HepG2 (cell line): Measurements from ENCODE around the gene PDLIM5. TPM values are rescaled to one million over a fixed set of nuclear protein-coding genes. Genes with fewer than 3 reads are reported as not detected.

Experiments
- ARNTL ChIP-seq: sonication (generic); formaldehyde crosslinking; IDR thresholded peaks from 2 replicates; pipeline ENCODE4 v1.4.0; 2020; ENCODE audit warnings: mild to moderate bottlenecking, missing genetic modification reagents
- ASH2L ChIP-seq: fragments of 300-600, 200-600 bp; sonication (generic); IDR thresholded peaks from 2 replicates; pipeline ENCODE4 v1.7.0; 2017; ENCODE audit warnings: low read depth, mild to moderate bottlenecking, moderate library complexity, mixed read lengths, low read length; ENCODE audit not compliant: insufficient read length
- KLF12 ChIP-seq: sonication (generic); formaldehyde crosslinking; IDR thresholded peaks from 2 replicates; pipeline ENCODE4 v1.4.0; 2020; ENCODE audit warnings: missing genetic modification reagents, borderline replicate concordance
- MAZ ChIP-seq, 2 experiments: sonication (generic) in 1 of 2; formaldehyde crosslinking in 1 of 2; IDR thresholded peaks; 2 replicates each; pipeline versions ENCODE4 v1.5.0 to v1.6.1; 2012 to 2020; ENCODE audit warnings: low read depth in 2 of 2, mild to moderate bottlenecking in 2 of 2, borderline replicate concordance in 1 of 2, improper control_type of control experiment in 1 of 2, low read length in 1 of 2, missing genetic modification reagents in 1 of 2, moderate library complexity in 1 of 2
- NFKB2 ChIP-seq: sonication (generic); formaldehyde crosslinking; IDR thresholded peaks from 2 replicates; pipeline ENCODE4 v1.4.0; 2020; ENCODE audit warnings: missing genetic modification reagents, borderline replicate concordance
- RARG ChIP-seq: sonication (generic); formaldehyde crosslinking; IDR thresholded peaks from 2 replicates; pipeline ENCODE4 v1.4.0; 2020; ENCODE audit warnings: low read depth, mild to moderate bottlenecking, missing genetic modification reagents
- REL ChIP-seq: sonication (generic); formaldehyde crosslinking; conservative IDR thresholded peaks from 2 replicates; pipeline ENCODE4 v1.8.0; 2022; ENCODE audit warnings: mild to moderate bottlenecking, missing genetic modification reagents, moderate library complexity
- SP5 ChIP-seq: IDR thresholded peaks from 2 replicates; pipeline ENCODE4 v1.6.1; 2016; ENCODE audit warnings: low read depth, borderline replicate concordance
- TRIM24 ChIP-seq: sonication (generic); formaldehyde crosslinking; IDR thresholded peaks from 2 replicates; pipeline ENCODE4 v1.8.0; 2022; ENCODE audit warnings: mild to moderate bottlenecking, missing genetic modification reagents
- ZNF12 ChIP-seq: sonication (generic); formaldehyde crosslinking; IDR thresholded peaks from 2 replicates; pipeline ENCODE4 v1.5.0; 2020; ENCODE audit warnings: missing genetic modification reagents
- ZNF407 ChIP-seq: sonication (generic); formaldehyde crosslinking; IDR thresholded peaks from one replicate; pipeline ENCODE4 v1.5.1; 2020; ENCODE audit warnings: mild to moderate bottlenecking, missing genetic modification reagents; ENCODE audit errors: not compliant biosample characterization
- ZSCAN12 ChIP-seq: sonication (generic); formaldehyde crosslinking; IDR thresholded peaks from 2 replicates; pipeline ENCODE4 v1.9.0; 2021; ENCODE audit warnings: mild to moderate bottlenecking, missing genetic modification reagents
- polyA plus RNA-seq, 8 experiments: library from polyadenylated mRNA; depleted of rRNA in 3 of 8; stranded (reverse) in 7 of 8; unstranded in 1 of 8; fragments of >200 nt; fragmentation: Illumina TruSeq in 4 of 8; extraction: Trizol in 4 of 8; gene quantifications; 2 replicates each; pipeline versions ENCODE4 v1.2.1 to v1.2.3, GENCODE V29; 2011 to 2016; ENCODE audit warnings: low read depth in 4 of 8, missing spikeins in 1 of 8, mixed read lengths in 1 of 8; ENCODE audit not compliant: insufficient read depth in 1 of 8
- total RNA-seq, 5 experiments: library from RNA; depleted of rRNA; stranded (reverse); fragments of >200 nt; fragmentation: Illumina TruSeq; extraction: Trizol; gene quantifications; 2 replicates each; pipeline ENCODE4 v1.2.3, GENCODE V29; 2016; ENCODE audit warnings: low read depth in 1 of 5
- TF ChIP-seq, protein P1 (sequence below): IDR thresholded peaks from 2 replicates; pipeline ENCODE4 v1.6.1; 2016; ENCODE audit warnings: low read depth, missing genetic modification reagents, missing compliant biosample characterization

Gene PDLIM5
- total and polyA plus RNA-seq, 2 of the 13 experiments (the other 11 are each of a cell fraction or from before 2014, with no cell fraction given), result 52.8 to 119 TPM

DNA sequence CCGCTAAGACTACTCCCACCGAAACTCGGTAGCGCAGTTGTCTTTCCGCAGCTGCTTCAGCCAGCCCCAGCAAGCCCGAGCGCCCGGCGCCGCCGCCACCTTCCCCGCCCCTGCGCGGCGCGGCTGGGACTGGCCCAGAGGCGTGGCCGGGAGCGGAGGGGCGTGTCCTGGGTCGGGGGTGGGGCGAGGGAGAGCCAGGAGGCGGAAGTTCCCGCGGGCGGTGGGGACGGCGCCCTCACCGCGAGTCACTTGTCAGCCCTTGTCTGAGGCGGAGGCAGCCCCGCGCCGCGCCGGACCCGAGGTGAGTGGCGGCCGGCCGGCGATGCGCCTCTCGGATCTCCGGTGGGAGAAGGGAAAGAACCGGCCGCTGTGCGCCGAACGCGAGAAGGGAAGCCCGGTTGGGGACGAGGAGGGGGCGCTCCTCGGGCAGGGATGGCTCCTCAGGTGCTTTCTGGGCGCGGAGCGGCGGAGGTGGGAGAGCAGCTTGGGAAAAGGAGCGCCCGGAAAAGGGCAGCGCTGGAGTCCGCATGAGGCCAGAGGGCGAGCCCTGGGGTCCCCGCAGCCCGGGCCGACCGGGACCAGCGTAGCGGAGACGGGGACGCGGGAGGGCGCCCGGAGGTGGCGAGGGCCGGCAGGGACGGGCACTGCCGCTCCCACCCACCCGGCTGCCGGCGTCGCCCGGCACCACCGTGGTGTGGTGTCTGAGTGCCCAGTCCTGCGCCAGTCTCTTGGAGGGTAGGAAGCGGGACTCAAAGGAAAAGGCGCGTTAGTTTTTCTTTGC lies at the start of gene PDLIM5 (continued):
- peak; percentile 44 for TF ChIP-seq ZNF407
- TF ChIP-seq REL (CRISPR knock-in tag), result no peak; the same call in 1 of the 2 replicates
- TF ChIP-seq ARNTL (CRISPR knock-in tag), result no peak
- no peak for TF ChIP-seq RARG (CRISPR knock-in tag)
- peak; percentile 64 for TF ChIP-seq SP5 (CRISPR knock-in tag)
- peak; percentile 74; the same call in 1 of the 2 replicates for TF ChIP-seq NFKB2 (CRISPR knock-in tag)
- TF ChIP-seq ZNF12 (CRISPR knock-in tag), result no peak
- peak; percentile 49; the same call in 1 of the 2 replicates for TF ChIP-seq KLF12 (CRISPR knock-in tag)
- TF ChIP-seq ASH2L, result peak; percentile 85
- TF ChIP-seq TRIM24 (CRISPR knock-in tag), result no peak
- no peak for TF ChIP-seq ZSCAN12 (CRISPR knock-in tag)
- peak; percentile 42; the same call in 1 of the 2 replicates for TF ChIP-seq MAZ (IDR thresholded peaks at IDR 0.05; ENCODE audit: borderline replicate concordance, low read depth, low read length)
- peak; percentile 81 for TF ChIP-seq MAZ (CRISPR knock-in tag; IDR thresholded peaks at IDR 0.05; ENCODE audit: low read depth)
- TF ChIP-seq, protein P1, sequence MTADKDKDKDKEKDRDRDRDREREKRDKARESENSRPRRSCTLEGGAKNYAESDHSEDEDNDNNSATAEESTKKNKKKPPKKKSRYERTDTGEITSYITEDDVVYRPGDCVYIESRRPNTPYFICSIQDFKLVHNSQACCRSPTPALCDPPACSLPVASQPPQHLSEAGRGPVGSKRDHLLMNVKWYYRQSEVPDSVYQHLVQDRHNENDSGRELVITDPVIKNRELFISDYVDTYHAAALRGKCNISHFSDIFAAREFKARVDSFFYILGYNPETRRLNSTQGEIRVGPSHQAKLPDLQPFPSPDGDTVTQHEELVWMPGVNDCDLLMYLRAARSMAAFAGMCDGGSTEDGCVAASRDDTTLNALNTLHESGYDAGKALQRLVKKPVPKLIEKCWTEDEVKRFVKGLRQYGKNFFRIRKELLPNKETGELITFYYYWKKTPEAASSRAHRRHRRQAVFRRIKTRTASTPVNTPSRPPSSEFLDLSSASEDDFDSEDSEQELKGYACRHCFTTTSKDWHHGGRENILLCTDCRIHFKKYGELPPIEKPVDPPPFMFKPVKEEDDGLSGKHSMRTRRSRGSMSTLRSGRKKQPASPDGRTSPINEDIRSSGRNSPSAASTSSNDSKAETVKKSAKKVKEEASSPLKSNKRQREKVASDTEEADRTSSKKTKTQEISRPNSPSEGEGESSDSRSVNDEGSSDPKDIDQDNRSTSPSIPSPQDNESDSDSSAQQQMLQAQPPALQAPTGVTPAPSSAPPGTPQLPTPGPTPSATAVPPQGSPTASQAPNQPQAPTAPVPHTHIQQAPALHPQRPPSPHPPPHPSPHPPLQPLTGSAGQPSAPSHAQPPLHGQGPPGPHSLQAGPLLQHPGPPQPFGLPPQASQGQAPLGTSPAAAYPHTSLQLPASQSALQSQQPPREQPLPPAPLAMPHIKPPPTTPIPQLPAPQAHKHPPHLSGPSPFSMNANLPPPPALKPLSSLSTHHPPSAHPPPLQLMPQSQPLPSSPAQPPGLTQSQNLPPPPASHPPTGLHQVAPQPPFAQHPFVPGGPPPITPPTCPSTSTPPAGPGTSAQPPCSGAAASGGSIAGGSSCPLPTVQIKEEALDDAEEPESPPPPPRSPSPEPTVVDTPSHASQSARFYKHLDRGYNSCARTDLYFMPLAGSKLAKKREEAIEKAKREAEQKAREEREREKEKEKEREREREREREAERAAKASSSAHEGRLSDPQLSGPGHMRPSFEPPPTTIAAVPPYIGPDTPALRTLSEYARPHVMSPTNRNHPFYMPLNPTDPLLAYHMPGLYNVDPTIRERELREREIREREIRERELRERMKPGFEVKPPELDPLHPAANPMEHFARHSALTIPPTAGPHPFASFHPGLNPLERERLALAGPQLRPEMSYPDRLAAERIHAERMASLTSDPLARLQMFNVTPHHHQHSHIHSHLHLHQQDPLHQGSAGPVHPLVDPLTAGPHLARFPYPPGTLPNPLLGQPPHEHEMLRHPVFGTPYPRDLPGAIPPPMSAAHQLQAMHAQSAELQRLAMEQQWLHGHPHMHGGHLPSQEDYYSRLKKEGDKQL (CRISPR knock-in tag), result peak; percentile 49; the same call in 1 of the 2 replicates
